Stimulated activated CD4-positive, alpha-beta T cell treated with anti-CD3 and anti-CD28 coated beads, TNF-alpha, amount 100 ng/mL, for 48 hours (primary cell): ENCODE measurements around the gene PLA2G4B.

ENCODE experiments used
- DNase-seq, 3 donors: peaks; one replicate each; pipeline ENCODE4 v3.0.0-alpha.2; 2020; ENCODE audit warnings: low read depth in 3 of 3

Gene PLA2G4B

GRCh38 chr15:41850482-41851166 is 12.0 kb downstream of the PLA2G4B start:
- DNase-seq, result no peak

DNA sequence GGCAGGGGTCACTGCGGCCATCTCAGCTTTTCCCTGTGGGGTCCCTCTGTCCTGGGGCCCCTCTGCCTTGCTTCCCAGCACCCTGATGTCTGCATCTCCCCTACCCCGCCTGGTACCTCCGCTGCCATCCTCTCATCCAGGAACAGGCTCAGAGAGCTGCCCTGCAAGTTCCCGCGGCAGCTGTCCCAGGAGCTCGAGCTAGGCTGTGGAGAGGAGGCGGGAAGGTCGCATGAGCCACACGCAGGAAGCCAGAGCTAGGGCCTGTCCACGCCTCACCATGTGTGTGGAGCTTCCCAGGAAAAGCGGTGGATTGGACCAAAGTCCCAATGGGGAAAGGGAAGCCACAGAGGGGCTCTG is 12.5 kb downstream of the PLA2G4B start:
- DNase-seq, result no peak

DNA sequence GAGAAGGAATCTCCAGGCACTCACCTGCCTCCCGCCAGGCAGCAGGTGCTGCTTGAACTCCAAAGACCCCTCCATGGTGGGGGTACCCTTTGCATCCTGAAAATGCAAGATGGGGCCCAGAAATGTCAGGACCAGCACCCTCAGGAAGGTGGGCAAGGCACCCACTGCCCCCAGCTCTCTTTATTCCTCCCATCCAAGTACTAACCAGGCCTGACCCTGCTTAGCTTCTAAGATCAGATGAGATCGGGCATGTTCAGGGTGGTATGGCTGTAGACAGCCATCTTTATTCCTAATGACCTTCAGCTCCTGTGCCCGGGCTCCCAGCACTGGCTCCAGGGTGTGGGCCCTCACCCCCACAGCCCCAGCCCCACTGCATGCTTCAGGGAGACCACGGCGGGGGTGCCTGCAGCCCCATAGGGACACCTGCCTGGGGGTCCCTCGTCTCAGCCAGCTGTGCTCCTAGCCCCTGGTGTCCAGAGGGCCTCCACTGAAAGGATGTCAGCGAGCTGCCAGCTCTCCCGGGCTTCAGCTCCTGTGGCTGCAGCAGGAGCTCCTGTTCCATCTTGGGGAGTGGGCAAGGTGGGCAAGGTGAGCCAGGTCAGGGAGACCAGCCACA is 13.2 kb downstream of the PLA2G4B start:
- no peak for DNase-seq

- DNase-seq, result no peak
Measured at GRCh38 chr15:41852736-41853590, 14.3 kb downstream of the PLA2G4B start.

DNA sequence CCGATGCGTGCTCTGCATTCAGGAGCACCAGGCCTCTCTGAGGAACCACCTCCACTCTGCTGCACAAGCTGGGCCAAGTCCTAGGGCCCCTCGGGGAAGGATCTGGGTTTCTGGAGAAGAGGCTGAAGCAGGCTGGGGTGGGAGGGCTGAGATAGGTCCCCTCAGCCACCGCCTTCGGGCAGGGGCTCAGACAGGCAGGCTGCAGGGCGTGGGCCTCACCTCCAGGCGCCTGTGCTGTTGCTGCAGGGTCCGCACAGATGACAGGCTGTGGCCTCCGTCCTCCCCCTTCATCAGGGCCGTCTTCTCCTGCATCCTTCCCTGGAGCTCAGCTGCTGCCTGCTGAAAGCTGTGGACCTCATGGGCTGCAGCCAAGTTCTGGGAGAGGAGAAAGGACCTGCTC is 15.2 kb downstream of the PLA2G4B start:
- no peak for DNase-seq

DNA sequence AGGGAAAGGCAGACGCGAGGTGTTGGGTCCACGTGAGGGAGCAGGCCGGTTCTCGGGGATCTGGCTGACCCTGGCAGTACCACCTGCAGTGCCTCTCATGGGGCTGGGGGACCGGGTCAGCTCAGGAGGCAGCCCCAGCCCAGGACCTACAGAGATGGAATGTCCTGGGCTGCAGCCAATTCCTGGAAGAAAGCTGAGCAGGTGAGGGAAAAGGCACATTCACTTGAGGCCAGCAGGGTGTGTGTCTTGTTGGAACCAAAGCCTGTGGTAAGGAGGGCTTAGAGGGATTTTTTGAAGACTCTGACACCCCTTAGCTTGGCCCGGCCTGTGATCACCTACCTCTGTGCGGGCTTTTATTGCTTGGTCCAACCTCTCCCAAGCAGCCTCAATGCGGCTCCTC is 15.8 kb downstream of the PLA2G4B start:
- DNase-seq, result no peak

DNA sequence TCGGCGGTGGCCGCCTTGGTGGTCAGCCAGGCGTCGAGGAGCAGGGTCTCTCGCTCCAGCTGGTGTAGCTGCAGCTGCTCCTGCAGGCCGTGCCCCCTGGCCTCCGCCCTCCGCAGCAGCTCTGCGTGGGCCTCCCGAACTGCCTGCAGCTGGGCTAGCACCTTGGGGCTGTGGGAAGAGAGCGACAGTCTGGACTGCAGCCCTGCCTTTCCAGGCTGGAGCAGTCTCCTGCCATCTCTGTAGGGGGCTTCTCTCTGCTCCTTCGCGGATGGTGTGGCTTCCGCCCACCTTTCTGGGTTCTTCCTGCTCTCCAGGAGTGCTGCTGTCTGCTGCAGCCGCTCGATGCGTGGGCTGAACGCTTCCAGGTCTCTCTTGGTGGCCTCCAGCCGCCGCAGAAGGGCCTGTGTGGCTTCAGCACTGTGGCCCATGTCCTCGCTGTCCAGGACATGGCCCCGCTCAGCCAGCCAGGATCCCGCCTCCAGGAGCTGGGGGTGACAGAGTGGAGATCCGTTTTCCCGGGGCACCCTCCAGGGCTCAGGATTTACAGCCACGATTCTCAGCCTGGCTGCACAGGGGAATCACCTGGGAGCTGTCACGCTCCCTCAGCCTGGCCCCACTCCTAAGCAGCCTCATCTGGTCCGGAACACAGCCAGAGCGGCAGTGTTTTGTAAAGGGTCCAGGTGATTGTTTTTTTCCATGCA is 16.8 kb downstream of the PLA2G4B start:
- no peak for DNase-seq

DNA sequence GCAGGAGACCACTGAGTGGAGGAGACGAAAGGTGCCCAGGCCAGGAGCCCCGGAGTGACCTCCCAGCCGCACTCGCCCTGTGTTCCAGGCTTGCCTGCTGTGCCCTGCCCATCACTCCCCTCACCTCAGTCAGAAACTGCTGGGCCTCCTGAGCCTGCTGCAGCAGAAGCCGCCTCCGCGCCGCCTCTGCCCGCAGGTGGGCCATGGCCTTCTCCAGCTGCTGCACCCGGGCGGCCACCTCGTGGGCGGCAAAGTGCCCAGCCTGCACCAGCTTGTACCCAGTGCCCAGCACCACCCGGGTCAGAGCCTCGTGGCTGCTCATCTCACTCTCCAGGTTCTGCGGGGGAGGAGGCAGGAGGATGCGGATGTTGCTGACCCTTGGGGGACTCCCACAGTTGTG is 17.6 kb downstream of the PLA2G4B start:
- no peak for DNase-seq

DNA sequence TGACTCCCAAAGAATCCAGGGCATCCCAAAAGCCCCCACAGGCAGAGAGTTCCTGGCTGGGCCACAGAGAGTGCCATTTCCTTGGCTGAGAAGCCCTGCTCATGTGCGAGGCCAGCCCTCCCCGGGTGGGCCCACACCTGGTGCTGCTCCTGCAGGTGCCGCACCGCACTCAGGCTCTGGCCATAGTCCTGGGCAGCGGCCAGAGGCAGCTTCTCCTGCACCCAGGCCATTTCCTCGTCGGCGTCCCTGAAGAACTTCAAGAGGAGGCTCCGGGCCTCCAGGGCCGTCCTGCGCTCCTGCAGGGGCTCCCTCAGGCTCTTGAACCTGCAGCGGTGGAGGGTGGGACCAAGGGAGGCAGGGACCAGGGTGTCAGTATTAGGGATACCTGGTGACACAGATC is 18.1 kb downstream of the PLA2G4B start:
- DNase-seq, result no peak

DNA sequence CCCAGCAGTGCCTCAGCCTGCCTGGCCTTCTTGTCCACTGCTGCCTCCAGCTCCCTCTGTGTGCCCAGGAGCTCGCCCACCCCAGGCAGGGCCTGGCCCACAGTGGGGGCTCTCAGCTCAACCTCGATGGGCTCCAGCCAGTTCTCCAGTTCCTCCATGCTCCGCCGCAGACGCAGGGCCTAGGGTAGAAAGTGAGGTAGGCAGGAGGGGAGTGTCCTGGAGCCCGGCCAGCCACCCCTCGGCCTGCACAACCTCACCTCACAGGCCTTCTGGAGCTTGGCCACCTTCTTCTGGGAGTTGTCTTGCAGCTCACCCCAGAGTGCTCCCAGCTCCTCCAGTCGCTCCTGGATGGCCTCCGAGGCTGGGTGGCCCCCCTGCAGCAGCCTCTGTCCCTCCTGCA is 18.7 kb downstream of the PLA2G4B start:
- DNase-seq, result no peak

DNA sequence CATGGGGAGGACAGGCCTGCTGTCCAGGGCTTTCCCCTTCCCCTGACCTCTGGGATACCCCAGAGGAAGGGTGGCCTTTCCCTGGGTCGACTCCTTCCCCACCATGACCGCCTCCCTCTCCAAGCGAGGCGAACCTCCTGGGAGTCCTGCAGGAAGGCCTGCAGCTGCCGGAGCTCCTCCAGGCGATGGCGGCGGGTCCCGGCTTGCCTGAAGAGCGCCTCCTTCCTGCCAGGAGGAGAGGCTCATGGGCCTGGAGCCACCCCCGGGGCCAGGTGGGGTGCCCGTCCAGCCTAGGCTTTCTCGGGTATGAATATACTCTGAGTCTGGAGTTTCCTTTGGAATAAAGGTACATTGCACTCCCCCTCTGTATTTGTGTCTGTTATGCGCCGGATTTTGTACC is 20.1 kb downstream of the PLA2G4B start:
- no peak for DNase-seq

DNA sequence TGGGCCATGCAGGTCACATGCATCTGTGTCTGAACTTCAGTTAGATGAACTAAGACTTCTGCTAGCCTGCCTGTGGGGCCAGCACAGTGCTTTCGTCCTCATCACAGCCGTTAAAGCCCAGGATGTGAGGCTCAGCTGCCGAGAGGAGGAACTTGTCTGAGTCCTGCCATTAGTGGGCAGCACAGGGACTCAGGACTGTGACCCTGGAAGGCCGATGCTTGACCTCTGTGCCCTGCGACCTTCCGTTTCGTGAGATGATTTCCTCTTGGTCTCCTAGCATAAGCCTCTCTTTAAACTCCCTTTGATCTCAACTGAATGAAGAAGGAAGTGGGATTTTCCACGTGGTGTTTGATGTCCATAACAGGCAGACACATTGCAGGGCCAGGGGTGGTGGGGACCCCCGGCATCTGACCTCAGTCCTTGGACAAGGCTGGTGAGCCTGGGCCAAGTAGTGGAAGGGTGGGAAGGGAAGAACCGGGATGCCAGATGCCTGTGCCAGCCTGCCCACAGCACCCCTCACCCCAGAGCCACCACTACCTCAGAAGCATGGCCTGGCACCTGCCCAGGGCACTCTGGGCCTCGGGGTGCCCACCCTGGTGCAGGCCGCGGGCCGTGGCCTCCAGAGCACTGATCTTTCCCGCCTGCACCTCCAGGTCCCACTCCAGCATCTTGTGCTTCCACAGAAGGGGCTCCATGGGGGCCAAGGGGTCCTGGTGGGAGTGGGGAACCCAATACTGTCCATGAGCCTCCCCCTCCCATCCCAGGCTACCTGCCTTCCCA is 21.6 kb downstream of the PLA2G4B start:
- DNase-seq, result no peak

- DNase-seq, result no peak
Measured at GRCh38 chr15:41861736-41862356, 23.2 kb downstream of the PLA2G4B start.

DNA sequence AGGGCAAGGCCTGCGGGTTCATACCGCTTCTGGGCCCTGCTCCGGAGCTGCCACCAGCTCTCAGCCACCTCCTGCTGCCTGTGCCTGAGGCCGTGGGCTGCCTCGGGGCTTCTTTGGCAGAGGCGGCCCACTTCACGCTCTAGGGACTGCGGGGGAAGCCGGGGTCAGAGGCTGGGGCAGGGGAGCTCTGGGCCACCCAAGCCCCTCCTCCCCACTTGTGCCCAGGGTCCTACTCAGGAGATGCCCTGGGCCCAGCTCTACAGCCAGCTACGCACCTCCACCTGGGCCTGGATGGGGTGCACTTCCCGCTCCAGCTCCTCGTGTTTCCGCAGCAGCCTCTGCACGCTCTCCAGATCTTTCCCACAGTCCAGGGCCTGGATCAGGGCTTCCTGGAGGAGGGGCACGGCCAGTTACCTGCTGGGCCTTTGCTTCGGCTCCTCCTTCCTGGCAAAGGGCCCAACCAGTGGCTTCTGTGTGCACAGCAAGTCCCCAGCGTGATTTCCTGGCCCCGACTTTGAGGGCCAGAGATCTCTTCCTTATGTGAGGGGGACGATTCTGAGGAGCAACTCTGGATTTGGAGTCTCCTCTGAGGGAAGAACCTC is 24.0 kb downstream of the PLA2G4B start:
- no peak for DNase-seq

DNA sequence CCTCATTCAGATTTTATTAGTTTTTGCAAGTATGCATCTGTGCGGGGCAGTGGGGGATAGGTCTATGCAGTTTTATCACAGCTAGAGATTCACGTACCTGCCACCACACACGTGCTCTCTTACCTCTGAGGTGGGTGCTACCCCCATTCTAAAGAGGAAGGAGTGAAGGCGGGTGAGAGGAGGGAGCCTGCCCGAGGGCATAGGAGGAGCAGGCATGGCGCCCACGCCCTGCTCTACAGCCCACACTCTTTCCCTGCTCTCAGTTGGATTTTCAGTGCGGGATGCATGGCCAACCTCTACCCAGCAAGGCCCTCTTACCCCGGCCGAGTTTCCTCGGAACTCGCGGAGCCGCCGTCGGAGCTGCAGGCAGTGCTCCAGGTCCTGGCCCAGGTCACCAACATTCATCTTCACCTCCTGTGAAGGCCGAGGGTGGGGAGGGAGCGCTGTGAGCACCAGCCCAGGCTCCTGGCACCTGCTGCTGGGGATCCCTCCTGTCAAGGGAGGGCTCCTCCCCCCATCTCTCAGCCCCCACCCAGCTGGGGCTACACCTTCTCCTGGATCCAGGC is 26.9 kb downstream of the PLA2G4B start:
- DNase-seq, result no peak

- DNase-seq, result no peak
Measured at GRCh38 chr15:41866263-41866703, 27.6 kb downstream of the PLA2G4B start.

DNA sequence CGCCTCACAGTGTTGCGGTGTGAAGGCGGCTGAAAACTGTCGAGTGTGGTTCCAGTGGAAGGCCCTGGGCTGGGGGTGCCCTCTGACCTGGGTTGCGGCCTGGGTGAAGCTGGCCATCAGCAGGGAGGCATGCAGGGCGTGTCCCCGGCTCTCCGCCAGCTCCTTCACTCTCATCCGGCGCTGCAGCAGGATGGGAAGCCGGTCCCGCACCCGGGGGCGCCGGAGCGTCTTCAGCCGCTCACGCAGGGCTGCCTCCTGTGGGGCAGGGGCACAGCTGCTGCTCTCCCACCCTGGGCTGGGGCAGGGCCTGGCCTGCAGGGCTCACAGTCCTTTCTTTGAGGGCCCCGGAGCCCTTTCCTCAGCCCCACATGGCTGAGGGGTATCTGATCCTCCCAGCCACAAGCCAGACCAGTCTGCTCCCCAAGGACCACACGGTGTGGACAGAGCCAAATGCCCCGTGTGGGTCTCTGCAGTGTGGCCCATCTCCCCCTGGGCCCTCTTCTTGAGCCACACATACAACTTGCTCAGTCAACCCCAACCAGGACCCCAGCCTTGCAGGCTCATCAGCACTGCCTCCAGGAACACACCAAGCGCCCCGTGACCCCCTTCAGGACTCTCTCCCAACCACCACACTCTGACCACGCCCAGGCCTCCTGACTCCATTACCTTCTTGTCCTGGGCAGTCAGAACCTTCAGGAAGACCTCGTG is 28.4 kb downstream of the PLA2G4B start:
- DNase-seq, result no peak

- no peak for DNase-seq
Measured at GRCh38 chr15:41868321-41868720, 29.7 kb downstream of the PLA2G4B start.
